BJ (cell line): ENCODE measurements around the gene SEC11A. TPM values are rescaled to one million over a fixed set of nuclear protein-coding genes. Genes with fewer than 3 reads are reported as not detected.

Experiments
- CTCF ChIA-PET: fragments of 350-600 bp; formaldehyde crosslinking; extraction: SDS; loops from one replicate; lab custom pipeline; 2021; ENCODE audit warnings: antibody characterized with exemption, inconsistent platforms; lab: Yijun Ruan, JAX
- POLR2A ChIA-PET: fragments of 300-600 bp; sonication (Branson Sonifier 250); formaldehyde crosslinking; extraction: SDS; loops from one replicate; lab custom pipeline; 2021; ENCODE audit warnings: antibody characterized with exemption; lab: Charles Lee
- DNase-seq: peaks from one replicate; pipeline ENCODE4 v3.0.0-alpha.2; 2011; ENCODE audit warnings: low read depth
- H3K27me3 ChIP-seq: 2 replicates; pipeline ENCODE4 v1.6.0; 2011; ENCODE audit warnings: low read length; ENCODE audit not compliant: control insufficient read depth, insufficient read depth
- H3K36me3 ChIP-seq: 2 replicates; pipeline ENCODE4 v1.5.1; 2011; ENCODE audit warnings: low read length; ENCODE audit not compliant: control insufficient read depth, insufficient read depth
- H3K4me3 ChIP-seq: 2 replicates; pipeline ENCODE4 v1.5.1; 2011; ENCODE audit warnings: low read depth, mild to moderate bottlenecking, control low read depth, low read length
- CTCF ChIP-seq: IDR thresholded peaks from 2 replicates; pipeline ENCODE4 v1.5.1; 2011; ENCODE audit warnings: low read depth, mild to moderate bottlenecking, control low read depth, inconsistent platforms, low read length, moderate library complexity; ENCODE audit not compliant: insufficient read depth
- polyA plus RNA-seq: library from polyadenylated mRNA; depleted of rRNA; stranded (reverse); fragments of >200 nt; gene quantifications from 2 replicates; pipeline ENCODE4 v1.2.3, GENCODE V29; 2011

The SEC11A gene
- polyA plus RNA-seq, 1 experiment = 90.7 TPM

- ChIA-PET POLR2A (no interaction called here), CTCF (no interaction called here)
- Histone ChIP-seq H3K36me3 (no peaks in the 10 kb centered on the region), H3K27me3 (no peaks in the 10 kb centered on the region), H3K4me3 (no peak overlapping the region)
- no peak for TF ChIP-seq CTCF
- no peak for DNase-seq
Observed at GRCh38 chr15:84721371-84721770, 5.4 kb upstream of the SEC11A start.

GRCh38 chr15:84715441-84716035 lies 401 bp downstream of the SEC11A start:
- DNase-seq = no peak
- POLR2A ChIA-PET = interaction anchor here (1.5 kb wide), 1 partner anchor 8 kb away, joined by 5 read pairs; no protein-coding TSS in a partner anchor
- Histone ChIP-seq H3K4me3 (peak overlapping the region; percentile 69), H3K27me3 (no peaks in the 10 kb centered on the region), H3K36me3 (no peaks in the 10 kb centered on the region)
- no peak for TF ChIP-seq CTCF
- CTCF ChIA-PET = interaction anchor here (1.3 to 2.0 kb wide), 3 partner anchors 57 to 127 kb away, joined by 4 to 6 read pairs (median 6); partner anchors contain the start of genes NMB and WDR73

GRCh38 chr15:84714821-84715220 lies 1.1 kb downstream of the SEC11A start:
- Histone ChIP-seq H3K36me3 (no peaks in the 10 kb centered on the region), H3K27me3 (no peaks in the 10 kb centered on the region), H3K4me3 (peak overlapping the region; percentile 69)
- CTCF ChIA-PET = interaction anchor here (1.2 to 2.0 kb wide), 3 partner anchors 56 to 61 kb away, joined by 3 to 6 read pairs (median 6); partner anchors contain the start of genes NMB and WDR73
- DNase-seq = no peak
- POLR2A ChIA-PET = no interaction called here
- no peak for TF ChIP-seq CTCF

GRCh38 chr15:84714372-84714771 lies 1.6 kb downstream of the SEC11A start:
- DNase-seq = no peak
- ChIA-PET POLR2A (no interaction called here), CTCF (interaction anchor here (1.2 to 2.0 kb wide), 2 partner anchors 56 to 59 kb away, joined by 3 to 6 read pairs; partner anchors contain the start of gene NMB)
- Histone ChIP-seq H3K27me3 (no peaks in the 10 kb centered on the region), H3K4me3 (peak overlapping the region; percentile 69), H3K36me3 (no peaks in the 10 kb centered on the region)
- no peak for TF ChIP-seq CTCF

GRCh38 chr15:84703808-84704207 lies 12.1 kb downstream of the SEC11A start:
- no peak for DNase-seq
- H3K4me3 ChIP-seq = no peak overlapping the region
- no peaks in the 10 kb centered on the region for H3K36me3 ChIP-seq
- ChIA-PET POLR2A (no interaction called here), CTCF (no interaction called here)
- H3K27me3 ChIP-seq = no peaks in the 10 kb centered on the region
- TF ChIP-seq CTCF = no peak
